Choroid plexus epithelial cell (primary cell): Measurements from ENCODE around the gene SLC16A2.

Source experiments
- DNase-seq: peaks from one replicate; pipeline ENCODE4 v3.0.0-alpha.2; 2010; ENCODE audit warnings: low read depth
- H3K4me3 ChIP-seq: 2 replicates; pipeline ENCODE4 v1.5.1; 2011; ENCODE audit warnings: low read depth, mild to moderate bottlenecking, control low read depth, low read length, moderate library complexity
- TF ChIP-seq, protein P1 (sequence below): conservative IDR thresholded peaks from 2 replicates; pipeline ENCODE4 v1.5.1; 2011; ENCODE audit warnings: low read depth, mild to moderate bottlenecking, control low read depth, inconsistent platforms, low read length, moderate library complexity

The SLC16A2 gene

DNA sequence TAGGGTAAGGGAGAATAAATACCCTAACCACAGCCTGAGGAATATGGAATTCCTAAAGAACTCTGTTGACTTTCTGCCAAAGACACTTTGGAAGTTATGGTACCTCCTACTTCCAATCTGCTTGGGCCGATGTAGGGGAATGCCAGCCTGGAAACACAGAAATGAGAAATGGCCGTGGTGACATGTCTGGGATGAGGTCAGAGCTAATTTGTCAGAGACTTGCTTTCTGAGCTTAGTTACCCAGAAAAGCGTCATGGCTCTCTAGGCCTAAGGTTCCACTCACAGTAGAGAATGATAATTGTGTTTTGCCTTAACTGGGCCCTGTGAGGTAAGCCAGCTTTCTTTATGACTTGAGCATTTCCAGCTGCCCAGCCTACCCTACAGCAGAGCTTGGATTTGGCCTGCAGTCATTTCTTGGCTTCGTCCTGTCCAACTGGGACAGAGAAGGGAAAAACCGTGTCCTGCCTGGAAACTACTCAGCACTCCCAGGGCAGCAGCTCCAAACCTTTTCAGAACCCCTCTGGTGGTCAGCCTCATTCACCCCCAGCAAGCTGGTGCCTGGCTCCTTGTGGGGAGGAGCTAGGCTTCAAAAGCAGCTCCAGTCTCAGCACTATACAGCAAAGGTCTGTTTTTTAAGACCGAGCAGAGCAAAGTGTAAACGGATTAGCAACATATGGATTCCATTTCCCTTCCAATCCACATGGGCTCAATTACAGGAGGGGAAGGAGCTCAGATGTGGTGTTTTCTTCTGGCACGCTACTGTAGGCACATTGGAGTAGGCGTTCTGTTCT lies 100.9 kb downstream of the SLC16A2 start:
- DNase-seq = no peak
- H3K4me3 ChIP-seq = no peak overlapping the region
- TF ChIP-seq, protein P1, sequence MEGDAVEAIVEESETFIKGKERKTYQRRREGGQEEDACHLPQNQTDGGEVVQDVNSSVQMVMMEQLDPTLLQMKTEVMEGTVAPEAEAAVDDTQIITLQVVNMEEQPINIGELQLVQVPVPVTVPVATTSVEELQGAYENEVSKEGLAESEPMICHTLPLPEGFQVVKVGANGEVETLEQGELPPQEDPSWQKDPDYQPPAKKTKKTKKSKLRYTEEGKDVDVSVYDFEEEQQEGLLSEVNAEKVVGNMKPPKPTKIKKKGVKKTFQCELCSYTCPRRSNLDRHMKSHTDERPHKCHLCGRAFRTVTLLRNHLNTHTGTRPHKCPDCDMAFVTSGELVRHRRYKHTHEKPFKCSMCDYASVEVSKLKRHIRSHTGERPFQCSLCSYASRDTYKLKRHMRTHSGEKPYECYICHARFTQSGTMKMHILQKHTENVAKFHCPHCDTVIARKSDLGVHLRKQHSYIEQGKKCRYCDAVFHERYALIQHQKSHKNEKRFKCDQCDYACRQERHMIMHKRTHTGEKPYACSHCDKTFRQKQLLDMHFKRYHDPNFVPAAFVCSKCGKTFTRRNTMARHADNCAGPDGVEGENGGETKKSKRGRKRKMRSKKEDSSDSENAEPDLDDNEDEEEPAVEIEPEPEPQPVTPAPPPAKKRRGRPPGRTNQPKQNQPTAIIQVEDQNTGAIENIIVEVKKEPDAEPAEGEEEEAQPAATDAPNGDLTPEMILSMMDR = no peak

DNA sequence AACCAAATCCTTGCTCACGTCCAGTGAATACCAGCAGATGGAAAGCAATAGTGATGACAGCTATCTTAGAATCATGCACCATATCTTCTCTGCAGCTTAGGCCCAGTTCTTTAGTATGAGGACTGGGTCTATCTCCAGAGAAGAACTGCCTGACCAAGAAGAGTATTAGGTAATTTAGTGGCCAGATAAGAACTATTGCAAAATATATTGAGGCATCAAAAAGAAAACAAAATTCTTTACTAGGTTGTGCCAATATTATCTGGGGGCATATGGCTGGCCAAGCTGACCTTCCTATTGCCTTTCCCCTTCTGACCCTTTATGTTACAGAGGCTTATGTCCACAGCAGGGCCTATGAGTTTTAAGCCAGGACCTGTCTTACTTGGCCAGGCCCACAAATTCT lies 101.9 kb downstream of the SLC16A2 start:
- DNase-seq = peak; percentile 30
- no peak overlapping the region for H3K4me3 ChIP-seq
- TF ChIP-seq, protein P1 = no peak

DNA sequence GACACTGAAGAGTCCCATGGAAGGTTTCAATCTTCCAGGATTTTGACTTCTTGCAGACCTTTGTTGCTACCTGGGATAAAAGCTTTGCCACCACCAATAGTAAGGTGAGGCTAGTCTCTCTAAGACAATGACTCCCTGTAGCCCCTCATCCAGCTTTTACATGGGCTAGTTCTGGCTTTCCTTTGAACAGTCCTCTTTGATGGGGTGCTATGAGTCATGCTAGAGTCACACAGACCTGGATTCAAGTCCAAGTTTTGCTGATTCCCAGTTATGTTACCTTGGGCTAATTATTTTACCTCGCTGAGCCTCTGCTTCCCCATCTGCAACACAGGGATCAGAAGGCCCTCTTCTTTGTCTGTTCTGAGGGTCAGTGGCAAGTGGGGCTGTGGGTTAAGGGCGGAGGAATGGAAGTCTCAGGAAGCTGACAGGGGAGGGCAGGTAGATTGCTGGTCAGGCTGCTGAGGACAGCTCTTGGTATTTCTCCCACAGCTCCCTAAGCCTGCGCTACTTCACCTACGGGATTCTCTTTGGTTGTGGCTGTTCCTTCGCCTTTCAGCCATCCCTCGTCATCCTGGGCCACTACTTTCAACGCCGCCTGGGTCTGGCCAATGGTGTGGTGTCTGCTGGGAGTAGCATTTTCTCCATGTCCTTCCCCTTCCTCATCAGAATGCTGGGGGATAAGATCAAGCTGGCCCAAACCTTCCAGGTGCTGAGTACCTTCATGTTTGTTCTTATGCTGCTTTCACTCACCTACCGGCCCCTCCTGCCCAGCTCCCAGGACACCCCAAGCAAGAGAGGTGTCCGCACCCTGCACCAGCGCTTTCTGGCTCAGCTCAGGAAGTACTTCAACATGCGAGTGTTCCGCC lies 102.8 kb downstream of the SLC16A2 start:
- no peak for DNase-seq

DNA sequence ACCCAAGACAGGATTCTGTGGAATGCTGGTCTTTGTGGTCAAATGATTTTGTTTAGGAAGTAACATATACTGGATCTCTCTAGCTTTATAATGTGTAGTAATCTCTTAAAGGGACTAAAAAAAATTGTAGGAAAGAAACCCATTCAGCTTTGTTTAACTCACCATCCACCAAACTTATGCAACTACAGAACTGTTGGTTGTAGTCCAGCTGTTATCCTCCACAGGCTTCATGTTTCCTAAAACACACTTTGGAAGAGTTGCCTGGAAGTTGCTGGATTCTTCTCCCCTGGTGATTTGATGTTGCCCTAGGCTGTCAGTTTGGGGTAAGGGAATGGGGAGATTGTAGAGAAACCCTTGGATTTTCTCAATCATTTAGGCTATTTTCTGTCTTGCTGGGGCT lies 103.8 kb downstream of the SLC16A2 start:
- H3K4me3 ChIP-seq = no peak overlapping the region
- TF ChIP-seq, protein P1 = no peak
- no peak for DNase-seq

More for the DNA sequence above, 102.8 kb downstream of the SLC16A2 start:
- H3K4me3 ChIP-seq = no peak overlapping the region
- TF ChIP-seq, protein P1 = no peak

DNA sequence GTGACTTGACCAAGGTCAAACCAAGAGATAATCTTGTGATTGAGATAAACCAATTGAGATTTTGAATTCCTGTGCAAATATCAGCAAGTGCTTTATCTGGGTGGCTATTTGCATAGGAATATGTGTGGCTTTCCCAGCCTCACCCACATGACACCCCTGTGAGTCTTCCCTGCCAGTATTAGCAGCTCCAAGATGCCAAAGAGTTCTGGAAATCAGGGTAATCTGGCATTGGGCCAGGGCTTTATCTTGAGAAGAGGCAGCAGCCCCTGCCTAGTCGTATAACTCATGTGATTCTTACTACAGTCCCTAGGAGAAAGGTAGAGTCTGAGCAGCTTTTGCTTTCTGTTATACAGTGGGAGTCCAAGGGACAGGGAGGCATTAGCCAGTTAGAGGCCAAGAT lies 105.5 kb downstream of the SLC16A2 start:
- DNase-seq = no peak
- H3K4me3 ChIP-seq = no peak overlapping the region
- TF ChIP-seq, protein P1 = no peak

DNA sequence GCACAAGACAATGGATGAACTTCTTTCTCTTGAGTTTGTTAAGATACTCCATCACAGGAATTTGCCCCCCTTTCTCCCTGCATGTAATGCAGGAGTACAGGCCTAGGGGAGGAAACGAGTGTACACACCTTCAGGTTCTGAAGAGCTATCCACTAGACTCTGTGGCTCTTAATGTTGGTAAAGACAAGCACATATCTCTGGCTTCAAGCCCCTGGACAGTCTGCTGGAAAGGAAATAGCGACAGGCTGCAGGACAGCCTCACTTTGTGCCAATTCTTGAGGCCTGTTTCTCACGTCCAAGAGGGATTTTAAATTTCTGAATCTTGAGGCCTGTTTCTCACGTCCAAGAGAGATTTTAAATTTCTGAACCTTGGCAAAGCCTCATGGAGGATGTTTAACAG lies 106.1 kb downstream of the SLC16A2 start:
- TF ChIP-seq, protein P1 = no peak
- DNase-seq = no peak
- no peak overlapping the region for H3K4me3 ChIP-seq

DNA sequence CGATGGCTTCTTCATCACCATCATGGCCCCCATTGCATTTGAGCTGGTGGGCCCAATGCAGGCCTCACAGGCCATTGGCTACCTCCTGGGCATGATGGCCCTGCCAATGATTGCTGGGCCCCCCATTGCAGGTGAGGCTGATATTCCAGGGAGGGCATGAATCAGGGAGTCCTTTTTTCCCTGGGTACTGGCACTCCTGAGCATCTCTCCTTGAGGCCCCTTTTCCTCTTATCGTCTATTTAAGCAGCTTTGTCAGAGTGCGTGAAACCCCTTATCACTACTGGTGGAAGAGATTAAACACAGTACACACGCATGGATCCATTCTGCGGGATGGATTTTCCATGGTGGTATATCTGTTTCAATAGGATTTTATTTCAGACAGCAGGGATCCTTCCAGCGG lies 108.0 kb downstream of the SLC16A2 start:
- no peak overlapping the region for H3K4me3 ChIP-seq

More for the DNA sequence above, 108.0 kb downstream of the SLC16A2 start:
- DNase-seq = no peak
- TF ChIP-seq, protein P1 = no peak
